Amygdala (tissue), 56 donors: ENCODE measurements around the gene GRK5.

Source experiments
- DNase-seq, 56 donors: peaks; one replicate each; lab custom pipeline; 2025; lab: John Stamatoyannopoulos, UW

The GRK5 gene

DNA sequence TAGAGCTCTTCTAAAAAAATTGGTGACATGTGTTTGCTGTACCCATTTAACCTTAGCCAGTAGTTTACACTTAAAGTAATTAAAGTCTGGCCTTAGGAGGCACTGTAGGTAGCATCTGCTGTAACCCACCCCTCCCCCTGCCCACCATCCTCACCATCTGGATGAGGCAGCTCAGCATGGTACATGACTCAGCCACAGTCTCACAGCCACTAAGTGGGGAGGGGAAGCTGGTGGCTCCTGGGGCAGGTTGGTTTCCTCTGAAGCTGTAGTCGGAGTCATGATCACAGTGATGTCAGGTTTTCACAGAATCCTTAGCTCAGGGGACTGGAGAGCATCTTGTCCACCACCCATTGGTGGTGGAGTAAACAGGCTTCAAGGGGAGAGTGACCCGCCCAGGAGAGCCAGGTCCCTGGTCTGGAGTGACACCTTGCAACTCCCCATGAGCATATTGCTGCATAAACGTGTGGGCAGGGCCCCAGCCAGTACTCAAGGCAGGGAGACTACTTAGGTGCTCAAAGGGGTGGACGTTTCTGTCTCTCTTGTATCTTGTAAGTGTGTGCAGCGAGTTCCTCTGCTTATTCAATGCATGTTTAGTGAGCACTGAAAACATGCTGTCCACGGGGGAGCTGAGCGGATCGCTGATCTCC lies 125.9 kb downstream of the GRK5 start:
- DNase-seq: no peak

DNA sequence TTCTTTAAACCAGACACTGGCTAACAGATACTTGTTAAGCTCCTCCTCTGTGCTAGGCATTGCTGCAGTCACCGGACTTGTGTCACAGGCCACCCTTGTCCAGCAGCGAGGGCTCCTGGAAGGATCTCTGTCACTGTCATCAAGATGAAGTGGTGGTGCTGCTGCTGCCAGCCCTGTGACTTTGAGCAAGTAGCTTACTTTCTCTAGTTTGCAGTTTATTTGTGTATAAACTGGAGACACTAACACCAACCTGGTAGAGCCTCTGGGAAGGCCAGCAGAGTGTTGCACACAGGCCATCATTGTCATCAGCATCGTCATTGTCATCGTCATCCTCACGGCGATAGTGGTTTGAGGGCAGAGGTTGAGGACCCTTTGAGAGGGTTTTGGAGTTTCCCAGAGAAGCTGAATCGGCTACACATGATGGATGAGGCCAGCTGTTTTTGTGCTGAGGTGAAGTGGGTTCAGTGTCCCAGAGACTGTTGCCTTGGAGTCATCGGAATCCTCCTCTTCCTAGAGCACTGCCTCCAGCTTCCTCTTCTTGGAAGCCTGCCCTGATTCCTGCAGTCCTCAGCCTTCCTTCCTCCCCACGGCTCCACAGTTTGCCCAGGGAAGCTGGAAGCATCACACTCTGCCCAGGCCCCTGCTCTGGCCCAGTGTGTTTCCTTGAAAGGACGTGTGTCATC lies 128.4 kb downstream of the GRK5 start:
- DNase-seq: no peak

DNA sequence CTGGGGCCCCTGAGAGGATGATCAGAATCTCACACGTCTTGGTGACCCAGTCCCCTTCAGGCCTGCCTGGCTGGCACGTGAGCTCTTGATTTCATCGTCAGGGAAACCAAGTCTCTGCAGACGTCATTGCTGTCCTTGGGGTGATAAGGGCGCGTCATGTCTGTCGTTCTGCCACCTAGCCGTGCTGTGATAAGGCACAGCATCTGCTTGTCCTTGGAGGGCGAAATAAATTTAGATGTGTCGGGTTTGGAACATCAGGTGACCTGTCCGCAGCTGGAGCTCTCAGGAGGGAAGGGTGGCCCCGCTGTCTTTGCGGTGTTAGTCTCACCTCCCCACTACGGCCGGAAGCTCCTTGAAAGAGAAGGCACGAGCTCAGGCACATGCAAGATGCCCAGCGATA lies 129.2 kb downstream of the GRK5 start:
- no peak for DNase-seq

DNA sequence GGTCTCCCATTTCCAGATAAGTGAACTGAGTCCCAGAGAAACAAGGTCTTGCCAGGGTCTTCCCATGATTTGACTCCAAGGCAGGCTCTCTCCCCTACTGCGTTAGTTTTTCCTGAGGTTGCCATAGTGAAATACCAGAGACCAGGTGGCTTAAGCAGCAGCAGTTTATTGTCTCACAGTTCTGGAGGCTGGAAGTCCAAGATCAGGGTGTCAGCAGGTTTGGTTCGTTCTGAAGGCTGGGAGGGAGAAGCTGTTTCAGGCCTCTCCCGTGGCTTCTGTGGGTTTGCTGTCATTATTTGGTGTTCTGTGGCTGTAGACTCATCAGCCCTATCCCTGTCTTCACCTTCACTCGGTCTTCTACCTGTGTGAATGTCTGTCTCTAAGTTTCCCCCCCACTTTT lies 129.9 kb downstream of the GRK5 start:
- DNase-seq: no peak

DNA sequence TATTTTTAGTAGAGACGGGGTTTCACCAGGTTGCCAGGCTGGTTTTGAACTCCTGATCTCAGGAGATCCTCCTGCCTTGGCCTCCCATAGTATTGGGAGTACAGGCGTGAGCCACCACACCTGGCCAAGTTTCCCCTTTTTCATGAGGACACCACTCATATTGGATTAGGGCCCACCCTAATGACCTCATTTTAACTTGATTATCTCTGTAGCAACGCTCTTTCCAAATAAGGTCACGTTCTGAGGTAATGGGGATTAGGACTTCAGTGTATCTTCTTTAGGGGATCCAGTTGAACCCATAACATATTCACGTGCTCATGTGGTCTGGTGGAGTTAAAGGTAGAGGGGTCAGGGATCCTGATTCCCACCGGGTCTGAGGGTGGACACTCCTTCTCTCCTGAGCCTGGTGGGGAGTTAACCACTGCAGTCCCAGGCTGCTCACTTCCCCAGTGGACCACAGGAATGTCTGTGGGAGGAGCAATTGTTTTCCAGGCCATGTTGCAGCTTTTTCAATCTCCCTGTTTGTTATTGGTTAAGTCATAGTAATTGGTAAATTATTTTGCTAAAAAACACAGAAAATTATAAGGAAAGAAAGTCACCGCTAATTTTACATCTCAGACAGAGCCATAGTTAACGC lies 130.5 kb downstream of the GRK5 start:
- DNase-seq: no peak

DNA sequence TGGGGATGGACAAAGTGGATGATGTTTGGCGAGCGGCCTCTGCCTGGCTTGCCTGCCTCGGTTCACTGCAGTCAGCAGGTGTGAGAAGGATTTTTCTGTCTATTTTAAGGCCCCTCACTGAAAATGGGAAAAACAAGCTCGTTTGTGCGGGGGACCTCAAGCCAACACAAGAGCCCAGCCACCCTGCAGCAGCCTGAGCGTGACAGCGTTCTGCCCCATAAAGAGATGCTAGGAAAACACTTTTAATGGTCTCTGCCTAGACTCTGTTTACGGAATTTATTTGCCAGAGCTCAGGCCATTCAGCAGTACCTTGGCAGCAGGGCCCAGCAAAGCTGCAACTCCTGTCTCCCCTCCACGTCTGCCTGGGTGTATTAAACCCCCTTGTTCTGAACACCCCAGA lies 131.7 kb downstream of the GRK5 start:
- no peak for DNase-seq

DNA sequence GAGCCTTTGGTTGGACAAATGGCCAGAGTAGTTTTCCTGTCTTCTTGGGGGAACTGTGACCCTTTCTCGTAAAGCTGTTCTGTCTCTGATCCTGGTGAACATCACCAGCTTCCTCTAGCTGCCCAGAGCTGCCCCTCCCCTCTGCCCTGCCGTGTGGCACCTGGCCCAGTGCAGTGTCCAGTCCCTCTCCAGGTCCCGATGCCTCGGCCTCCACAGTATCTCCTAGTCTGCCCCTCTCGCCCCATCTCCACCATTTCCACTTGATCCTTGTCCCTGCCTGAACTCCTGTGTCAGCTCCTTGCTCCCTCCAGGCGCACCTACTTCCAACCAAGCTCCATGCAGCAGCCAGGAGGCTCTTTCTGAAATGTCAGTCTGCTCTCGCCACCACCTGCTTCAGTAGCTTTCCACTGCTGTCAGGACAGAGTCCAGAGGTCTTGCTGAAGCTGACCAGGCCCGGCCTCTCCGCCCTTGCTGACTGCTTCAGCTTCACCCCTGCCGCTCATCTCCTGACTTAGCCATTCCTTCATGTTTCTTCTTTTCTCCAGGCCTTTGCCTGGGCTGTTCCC lies 133.6 kb downstream of the GRK5 start:
- DNase-seq: no peak

DNA sequence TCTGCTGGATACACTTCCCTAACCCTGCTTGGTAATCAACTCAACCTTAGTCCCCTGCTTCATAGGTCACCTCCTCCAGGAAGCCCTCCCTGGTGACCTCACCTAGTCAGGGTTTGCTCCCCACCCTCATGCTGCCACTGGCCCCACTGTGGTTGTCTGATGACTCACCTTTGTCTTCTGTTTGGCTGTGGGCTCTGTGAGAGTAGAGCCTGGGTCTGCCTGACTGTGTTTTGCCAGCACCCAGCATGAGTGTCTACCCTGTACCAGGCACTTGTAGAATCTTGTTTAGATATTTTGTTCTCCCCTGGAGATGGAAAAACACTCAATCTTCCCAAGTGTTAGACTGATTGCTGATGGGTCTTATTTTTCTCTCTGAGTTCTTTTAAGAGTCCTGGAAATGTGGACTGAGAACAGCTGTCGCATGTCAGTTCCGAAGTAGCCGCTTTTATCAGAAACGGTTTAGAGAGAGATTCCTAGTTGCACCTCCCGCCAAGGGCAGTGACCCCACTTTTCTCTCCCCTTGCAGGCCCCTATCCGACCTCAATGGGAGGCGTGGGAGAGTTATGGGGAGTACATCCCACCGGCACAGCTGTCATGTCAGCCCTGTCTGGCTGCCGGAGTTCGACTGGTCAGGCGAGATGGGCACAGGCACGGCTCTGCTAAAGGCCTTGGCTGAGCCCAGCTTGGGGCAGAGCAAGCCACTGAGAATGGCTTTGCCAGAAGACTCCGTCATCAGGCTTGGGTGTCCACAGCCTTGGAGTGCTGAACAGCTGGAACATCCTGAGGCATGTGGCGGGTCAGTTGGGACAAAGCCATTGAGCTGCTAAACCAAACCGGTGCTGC lies 134.3 kb downstream of the GRK5 start:
- no peak for DNase-seq

DNA sequence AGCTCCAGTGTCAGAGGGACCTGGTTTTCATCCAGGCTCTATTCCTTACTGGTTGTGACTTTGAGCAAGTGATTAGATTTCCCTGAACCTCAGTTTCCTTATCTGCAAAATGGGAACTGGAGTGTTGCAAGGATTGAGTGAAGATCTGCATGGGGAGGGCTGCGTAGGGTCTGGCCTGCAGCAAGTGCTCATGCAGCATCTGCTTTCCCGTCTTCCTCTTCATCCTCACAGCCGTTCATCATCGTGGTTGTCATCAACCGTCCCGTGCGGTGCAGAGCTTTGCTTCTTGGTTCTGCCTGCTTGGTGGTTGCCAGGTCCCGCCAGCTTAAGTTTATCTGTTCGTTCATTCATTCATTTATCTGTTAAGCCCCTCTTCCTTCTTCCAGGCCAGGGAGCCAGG lies 135.0 kb downstream of the GRK5 start:
- DNase-seq: no peak

DNA sequence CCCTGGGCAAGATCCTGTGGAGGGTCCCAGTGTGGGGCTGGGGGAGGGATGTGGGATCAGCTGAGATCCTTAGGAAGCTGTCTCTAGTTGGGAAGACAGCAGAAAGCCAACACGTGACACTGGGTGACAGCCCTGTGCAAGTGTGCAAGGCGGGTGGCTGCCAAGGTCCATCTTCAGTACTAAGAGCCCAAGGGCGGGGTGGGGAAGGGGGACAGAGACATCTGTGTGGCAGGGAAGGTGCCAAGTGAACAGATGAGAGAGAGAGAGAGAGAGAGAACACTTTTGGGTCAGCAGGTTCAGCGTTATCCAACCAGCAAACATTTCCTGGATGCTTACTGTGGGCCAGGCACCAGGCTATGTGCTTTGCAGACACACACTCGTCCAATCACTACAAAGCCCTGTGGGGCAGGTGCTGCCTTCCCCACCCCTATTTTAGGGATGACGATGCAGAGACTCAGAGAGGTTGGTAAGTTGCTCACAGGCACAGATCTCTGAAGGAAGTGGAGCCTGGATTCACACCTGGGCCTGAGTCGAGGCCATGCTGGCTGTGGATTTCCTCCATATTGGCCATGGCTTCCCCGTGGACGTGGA lies 135.7 kb downstream of the GRK5 start:
- DNase-seq: no peak

DNA sequence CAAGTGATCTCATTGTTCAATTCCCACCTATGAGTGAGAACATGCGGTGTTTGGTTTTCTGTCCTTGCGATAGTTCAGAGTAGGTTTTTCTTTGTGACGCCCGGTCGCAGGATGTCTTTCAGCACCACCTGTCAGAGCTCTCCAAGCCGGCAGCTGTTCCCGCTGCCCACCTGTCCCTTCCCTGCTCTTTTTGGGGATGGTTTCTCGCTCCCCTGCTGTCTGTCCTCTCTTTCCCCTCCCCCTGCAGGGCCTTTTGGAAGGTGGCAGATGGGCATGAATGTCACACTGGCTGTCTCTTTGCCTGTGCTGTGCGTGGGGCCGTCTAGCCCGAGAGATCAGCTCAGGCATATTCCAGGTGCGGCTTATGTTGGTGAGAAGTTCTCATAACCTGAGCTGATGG lies 137.0 kb downstream of the GRK5 start:
- no peak for DNase-seq

DNA sequence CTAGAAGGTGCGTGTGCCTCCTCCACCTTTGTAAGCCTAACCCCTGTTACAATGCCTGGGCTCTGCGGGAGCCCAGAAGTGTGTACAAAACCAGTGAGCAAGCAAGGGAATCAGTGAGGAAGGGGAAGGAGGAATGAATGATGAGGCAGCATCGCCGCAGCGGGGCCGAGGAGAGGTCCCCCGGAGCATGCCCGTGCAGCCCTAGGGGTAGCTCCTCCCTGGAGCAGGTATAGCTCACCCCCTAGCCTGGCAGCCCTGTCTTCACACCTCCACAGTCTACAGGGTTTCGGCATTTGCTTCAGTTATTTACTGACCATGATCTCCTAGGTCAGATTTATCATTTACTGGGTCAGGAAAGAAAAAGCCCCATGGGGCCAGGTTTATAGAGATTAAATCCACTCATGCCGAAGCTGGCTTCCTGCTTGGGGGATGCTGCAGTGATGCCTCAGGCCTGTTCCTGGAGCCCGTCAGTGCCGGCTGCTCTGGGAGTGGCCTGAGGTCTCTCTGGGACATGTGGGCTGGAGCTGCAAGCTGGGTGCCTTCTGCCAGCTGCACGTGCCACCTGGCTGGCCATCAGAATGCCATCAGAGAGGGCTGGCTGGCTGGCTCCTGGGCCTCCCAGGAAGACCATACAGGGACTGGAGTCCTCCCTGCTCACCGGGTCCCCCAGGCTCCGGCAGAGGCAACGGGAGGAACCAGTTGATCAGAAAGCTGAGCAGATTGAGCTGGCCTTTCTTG lies 138.9 kb downstream of the GRK5 start:
- no peak for DNase-seq

DNA sequence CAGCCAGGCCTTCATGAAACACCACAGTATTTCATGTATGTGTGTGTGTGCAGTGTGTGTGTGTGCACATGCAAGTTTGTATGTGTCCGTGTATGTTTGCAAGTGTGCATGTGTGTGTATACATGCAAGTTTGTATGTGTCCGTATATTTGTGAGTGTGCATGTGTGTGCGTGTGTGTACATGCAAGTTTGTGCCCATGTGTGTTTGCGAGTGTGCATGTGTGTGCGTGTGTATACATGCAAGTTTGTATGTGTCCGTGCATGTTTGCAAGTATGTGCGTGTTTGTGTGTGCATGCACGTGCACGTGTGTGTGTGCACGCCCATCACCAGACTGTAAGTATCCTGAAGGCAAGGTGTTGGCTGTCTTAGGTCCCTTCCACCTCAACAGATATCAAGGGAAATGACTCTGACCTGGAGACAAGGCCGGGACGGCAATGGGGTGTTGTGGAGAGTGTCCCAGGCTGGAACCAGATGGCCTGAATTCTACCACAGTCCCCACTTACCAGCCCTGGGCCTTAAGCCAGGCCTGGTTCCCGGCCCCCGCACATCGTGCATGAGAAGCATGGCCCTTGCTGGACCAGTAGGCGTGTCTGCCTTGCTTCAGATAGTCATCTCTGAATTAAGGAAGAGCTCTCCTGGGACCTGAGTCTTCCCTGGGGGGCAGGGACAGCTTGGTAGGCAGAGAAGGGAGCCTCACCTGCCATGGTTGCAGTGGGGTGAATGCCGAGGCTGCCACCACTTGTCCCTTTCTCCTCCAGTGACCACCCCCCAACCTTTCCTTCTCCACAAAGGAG lies 140.0 kb downstream of the GRK5 start:
- DNase-seq: no peak

DNA sequence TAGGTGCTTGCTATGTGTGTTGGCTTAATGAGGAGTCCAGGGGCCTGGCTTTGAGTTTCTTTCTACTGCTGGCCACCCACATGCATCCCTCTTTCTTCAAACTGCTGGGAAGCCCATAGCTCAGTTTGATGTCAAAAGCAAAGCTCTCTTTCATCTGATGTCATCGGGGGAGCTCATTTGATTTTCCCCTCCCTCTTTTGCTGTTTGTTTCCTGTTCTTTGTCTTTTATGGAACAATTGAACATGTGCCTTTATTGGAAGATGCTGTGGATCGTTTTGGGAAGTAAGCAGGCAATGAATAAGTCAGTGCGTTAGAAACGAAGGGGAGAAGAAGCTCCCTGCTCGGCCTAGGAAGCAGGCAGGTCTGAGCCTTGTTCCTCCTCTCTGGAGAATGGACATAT lies 140.7 kb downstream of the GRK5 start:
- no peak for DNase-seq

DNA sequence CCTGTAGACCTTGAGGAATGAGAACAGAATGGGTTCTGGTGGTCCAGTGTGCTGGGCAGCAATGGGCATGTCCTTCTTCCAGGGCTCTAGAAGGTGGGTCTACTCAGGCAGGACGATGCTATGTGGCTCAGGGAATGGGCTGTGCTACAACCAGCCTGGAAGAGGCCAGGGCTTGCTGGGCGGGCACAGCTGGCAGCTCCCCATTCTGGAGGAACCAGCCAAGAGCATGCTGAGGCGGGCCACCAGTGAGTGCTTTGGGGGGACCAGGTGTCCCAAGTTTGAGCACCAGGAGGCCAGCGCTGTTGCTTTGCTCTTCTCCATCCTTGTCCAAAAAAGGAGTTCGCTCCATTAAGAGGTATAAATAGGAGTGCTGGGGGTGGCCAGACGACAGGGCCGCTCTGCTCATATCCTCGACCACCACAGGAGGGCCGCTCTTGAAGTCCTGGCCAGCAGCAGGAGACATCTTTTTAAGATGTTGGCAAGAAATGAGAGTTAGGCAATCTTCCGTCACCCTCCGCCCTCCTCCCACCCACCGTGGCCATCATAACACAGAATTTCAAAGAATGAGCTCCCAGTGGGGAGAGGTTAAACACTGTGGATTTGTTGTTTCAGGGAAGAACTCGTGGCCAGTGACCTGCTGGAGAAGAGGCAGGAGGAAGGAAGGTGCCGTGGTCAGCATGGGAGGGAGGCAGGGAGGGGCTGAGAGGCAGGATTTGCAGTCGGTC lies 141.3 kb downstream of the GRK5 start:
- no peak for DNase-seq

DNA sequence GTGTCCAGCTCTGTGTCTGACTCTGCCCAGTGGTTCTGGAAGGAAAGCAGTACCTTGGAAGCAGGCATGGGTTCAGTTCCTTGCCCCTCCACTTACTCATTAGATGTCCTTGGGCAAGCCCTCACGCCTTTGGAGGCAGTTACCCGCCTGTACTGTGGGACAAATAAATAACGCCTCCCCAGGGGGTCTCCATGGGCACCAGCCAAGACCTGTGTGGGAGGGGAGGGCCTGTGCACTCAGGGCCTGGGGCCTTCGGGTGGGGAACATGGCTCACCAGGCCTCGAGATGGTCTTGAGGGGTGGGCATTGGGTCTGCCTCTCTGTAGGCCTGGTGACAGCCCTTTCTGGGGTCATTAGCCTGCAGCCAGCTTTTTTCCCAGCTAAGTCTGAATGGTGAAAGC lies 142.0 kb downstream of the GRK5 start:
- no peak for DNase-seq

DNA sequence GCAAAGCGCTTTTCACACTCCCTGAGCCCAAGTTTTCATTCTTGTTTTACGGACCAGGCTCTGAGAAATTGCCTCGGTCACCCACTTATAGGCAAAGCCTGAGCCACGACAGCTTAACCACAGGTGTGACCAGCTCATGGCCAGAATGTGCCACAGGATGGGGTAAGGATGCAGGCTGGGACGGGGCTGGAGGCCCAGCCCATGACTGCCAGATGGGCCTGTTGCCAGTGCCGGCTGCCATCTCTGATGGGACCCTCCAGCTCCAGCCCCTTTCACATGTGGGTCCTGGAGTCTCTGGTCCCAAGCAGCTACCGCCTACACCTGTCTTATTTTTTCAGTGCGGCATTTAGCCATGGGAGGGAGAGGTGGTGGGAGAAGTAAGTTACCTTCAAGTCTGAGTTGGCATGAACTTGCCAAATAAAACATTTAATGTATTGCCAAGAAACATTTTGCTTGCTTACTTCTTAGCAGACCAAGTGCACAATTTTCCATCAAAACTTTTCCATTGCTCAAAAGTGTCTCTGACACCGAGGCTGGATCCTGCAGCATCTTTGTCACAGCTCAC lies 142.6 kb downstream of the GRK5 start:
- no peak for DNase-seq

DNA sequence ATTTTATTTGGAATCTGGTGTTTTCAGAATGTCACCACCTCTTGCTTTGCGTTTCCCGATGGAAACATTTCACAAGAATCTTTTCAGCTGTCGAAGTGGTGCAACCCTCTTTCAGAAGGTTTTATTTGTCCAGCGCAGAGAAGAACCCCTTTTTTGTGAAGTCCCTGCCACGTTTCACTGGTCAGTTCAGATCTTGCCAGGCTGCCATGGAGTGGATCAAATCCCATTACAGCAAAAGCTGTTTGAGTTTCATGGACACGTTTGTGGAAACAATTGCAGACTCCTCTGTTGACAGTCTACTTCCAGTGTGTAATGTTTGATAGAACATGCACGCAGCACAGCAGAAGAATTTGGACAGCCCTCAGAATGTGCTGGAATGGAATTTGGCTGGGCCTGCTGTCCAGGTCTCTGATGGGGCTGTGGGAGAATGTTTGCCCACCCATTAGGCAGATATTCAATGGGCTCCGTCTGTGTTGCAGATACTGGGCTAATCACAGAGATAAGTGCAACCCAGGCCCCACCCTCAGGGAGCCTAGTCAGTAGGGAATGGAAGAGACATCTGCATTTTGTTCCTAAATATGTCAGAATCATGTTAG lies 143.2 kb downstream of the GRK5 start:
- DNase-seq: no peak
